ENCODE measurements around the gene NCKIPSD.

Gene NCKIPSD

DNA sequence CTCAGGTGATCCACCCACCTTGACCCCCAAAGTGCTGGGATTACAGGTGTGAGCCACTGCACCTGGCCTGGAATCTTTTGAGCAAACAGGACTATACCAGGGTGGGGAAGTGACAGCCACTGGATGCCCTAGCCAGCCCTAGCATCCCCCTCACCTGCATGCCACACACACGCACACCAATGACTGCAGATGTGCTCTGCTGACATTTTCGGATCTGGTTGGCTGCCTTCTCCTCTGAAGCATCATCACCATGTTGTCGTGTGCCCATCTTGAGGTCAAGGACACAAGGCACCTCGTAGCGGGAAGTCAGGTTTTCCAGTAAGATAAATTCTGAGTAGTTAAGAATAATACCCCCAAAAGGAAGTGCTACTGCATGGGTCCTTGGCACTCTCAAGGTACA is 3.7 kb upstream of the NCKIPSD start:
- TF ChIP-seq, protein P1, sequence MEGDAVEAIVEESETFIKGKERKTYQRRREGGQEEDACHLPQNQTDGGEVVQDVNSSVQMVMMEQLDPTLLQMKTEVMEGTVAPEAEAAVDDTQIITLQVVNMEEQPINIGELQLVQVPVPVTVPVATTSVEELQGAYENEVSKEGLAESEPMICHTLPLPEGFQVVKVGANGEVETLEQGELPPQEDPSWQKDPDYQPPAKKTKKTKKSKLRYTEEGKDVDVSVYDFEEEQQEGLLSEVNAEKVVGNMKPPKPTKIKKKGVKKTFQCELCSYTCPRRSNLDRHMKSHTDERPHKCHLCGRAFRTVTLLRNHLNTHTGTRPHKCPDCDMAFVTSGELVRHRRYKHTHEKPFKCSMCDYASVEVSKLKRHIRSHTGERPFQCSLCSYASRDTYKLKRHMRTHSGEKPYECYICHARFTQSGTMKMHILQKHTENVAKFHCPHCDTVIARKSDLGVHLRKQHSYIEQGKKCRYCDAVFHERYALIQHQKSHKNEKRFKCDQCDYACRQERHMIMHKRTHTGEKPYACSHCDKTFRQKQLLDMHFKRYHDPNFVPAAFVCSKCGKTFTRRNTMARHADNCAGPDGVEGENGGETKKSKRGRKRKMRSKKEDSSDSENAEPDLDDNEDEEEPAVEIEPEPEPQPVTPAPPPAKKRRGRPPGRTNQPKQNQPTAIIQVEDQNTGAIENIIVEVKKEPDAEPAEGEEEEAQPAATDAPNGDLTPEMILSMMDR (IDR thresholded peaks at IDR 0.05; ENCODE audit: low read depth, low read length, missing control alignments), result no peak
- in situ Hi-C loops (cut with HindIII; ENCODE audit: low sequenced_read_pairs), result no loop called here
- H3K4me3 ChIP-seq (ENCODE audit: low read depth, low read length), result no peak overlapping the region
- no peak for DNase-seq (ENCODE audit: low read depth)

DNA sequence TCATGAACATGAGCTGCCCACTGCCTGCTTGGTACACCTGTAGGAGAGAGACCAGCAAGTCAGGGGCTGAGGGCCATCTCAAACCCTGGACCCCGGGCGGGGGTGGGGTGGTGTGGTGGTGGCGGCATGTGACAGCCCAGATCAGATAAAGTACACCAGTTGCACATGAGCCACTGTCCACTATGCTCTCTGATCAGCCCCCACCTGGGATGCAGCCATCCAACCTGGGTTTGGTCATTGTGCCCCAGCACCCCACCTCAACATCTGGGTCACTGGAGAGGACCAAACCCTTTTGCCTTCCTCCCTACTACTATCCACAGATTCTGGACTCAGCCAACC is 3.0 kb upstream of the NCKIPSD start:
- in situ Hi-C loops (cut with HindIII; ENCODE audit: low sequenced_read_pairs), result no loop called here
- H3K4me3 ChIP-seq (ENCODE audit: low read depth, low read length), result no peak overlapping the region
- DNase-seq (ENCODE audit: low read depth), result no peak
- TF ChIP-seq, protein P1 (IDR thresholded peaks at IDR 0.05; ENCODE audit: low read depth, low read length, missing control alignments), result no peak

DNA sequence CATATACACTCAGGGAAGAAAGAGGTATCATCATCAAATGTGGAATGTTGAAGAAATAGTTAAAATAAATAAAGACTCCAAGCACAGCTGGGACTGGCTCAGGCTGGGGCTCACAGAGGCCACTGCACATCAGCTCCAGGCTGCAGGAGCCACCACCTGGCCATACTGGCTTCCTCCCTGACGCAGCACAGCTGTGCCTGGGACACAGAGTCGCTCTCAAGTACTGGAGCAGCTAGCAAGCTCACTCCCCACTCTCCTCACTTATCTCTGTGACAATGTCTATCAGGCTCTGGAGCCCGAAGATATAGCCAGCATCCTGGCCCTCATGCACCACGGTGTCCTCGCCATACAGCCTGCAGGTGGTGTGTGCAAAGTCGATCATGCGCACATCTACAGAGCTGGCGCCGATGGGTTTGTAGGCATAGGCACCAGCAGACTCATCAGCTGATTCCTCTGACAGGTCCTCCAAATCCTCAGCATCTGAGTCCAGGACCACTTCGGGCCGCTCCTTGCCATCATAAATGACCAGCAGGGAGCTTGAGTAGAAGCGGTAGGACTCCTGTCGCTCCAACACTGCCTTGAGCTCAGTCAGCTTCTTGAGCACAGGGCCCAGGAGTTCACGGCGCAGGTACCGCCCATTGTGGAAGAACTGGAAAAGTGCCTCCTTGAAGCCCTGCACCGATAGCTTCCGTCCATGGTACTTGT is 2.5 kb upstream of the NCKIPSD start:
- no peak for DNase-seq (ENCODE audit: low read depth)
- TF ChIP-seq, protein P1 (IDR thresholded peaks at IDR 0.05; ENCODE audit: low read depth, low read length, missing control alignments), result no peak
- H3K4me3 ChIP-seq (ENCODE audit: low read depth, low read length), result no peak overlapping the region
- in situ Hi-C loops (cut with HindIII; ENCODE audit: low sequenced_read_pairs), result no loop called here

DNA sequence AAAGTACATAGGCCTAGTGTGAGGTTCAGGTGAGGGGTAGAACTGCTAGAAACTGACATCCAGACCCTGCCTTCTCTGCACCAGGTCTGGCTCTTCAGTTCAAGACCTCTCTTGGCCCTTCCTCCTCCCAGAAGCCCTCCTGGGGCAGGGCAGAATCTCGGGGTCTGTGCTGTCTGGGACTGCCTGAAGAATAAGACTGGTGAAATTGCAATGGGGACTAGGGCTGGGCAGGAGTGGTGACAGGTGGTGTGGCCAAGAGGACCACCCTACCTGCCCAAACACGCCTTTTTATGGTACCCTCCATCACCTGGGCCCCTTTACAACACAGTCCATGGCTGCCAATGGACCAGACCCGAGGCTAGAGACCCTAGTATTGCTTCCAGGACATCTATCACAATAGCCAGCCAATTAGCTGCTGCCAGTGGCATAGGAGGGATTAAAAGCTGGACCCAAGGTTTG is 1.5 kb upstream of the NCKIPSD start:
- TF ChIP-seq, protein P1 (IDR thresholded peaks at IDR 0.05; ENCODE audit: low read depth, low read length, missing control alignments), result no peak
- in situ Hi-C loops (cut with HindIII; ENCODE audit: low sequenced_read_pairs), result no loop called here
- DNase-seq (ENCODE audit: low read depth), result no peak
- H3K4me3 ChIP-seq (ENCODE audit: low read depth, low read length), result no peak overlapping the region

DNA sequence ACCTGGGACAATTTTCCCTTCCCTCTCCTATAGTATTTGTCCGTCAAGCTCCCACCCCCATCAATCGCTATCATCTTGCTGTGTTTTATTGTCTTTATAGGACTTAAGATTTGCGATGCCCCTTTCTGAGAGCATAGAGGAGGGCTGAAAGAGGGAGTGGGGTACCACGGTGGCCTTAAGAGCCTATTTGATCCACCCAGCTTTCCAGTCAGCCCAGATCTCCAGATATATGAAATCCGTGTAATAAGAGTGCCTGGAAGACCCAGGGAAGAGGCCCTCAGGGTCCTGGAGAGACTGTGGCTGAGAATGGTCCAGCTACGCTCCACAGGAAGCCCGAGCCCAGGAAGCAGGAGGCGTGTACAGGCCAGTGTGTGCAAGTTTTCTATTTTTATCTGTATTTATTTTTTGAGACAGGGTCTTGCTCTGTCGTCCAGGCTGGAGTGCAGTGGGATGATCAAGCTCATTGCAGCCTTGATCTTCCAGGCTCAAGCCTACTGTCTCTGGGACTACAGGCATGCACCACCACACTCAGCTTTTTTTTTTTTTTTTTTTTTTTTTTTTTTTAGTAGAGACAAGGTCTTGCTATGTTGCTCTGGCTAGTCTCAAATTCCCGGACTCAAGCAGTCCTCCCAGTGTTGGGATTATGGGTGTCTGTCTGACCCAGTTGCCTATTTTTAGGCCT is 964 bp upstream of the NCKIPSD start:
- DNase-seq (ENCODE audit: low read depth), result no peak
- TF ChIP-seq, protein P1 (IDR thresholded peaks at IDR 0.05; ENCODE audit: low read depth, low read length, missing control alignments), result no peak
- in situ Hi-C loops (cut with HindIII; ENCODE audit: low sequenced_read_pairs), result no loop called here
- no peak overlapping the region for H3K4me3 ChIP-seq (ENCODE audit: low read depth, low read length)

DNA sequence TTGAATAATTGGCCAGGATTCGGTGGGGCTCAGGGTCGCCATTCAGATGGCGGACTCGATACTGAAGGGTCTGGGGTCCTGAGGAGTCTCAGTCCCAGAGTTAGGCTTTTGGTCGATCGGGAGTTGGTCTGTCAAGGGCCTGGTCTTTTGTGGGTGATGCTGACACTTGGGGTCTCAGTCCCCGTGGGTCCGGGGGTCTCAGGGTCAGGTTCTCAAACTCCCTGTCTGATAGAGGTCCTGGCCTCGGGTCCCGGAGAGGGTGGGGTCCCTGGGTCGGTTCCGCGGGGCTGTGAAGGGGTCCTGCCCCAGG is 467 bp downstream of the NCKIPSD start:
- TF ChIP-seq, protein P1 (IDR thresholded peaks at IDR 0.05; ENCODE audit: low read depth, low read length, missing control alignments), result peak; percentile 51
- in situ Hi-C loops (cut with HindIII; ENCODE audit: low sequenced_read_pairs), result no loop called here
- peak overlapping the region; percentile 75 for H3K4me3 ChIP-seq (ENCODE audit: low read depth, low read length)
- no peak for DNase-seq (ENCODE audit: low read depth)

Data from astrocyte of the cerebellum (primary cell).